Bronchial epithelial cell (primary cell): Measurements from ENCODE around the gene CACNA2D3. TPM values are rescaled to one million over a fixed set of nuclear protein-coding genes. Genes with fewer than 3 reads are reported as not detected.

Experiments used
- DNase-seq: peaks from one replicate; pipeline ENCODE4 v3.0.0-alpha.2; 2010; ENCODE audit warnings: low read depth
- FAIRE-seq: peaks from 2 replicates; lab custom pipeline; 2011; peaks lifted over from hg19 to GRCh38; lab: Jason Lieb, UNC
- H3K27me3 ChIP-seq: 2 replicates; pipeline ENCODE4 v1.5.1; 2011; ENCODE audit warnings: low read length; ENCODE audit not compliant: control insufficient read depth, insufficient read depth
- H3K36me3 ChIP-seq: 2 replicates; pipeline ENCODE4 v1.5.1; 2011; ENCODE audit warnings: low read length; ENCODE audit not compliant: control insufficient read depth, insufficient read depth
- H3K4me3 ChIP-seq: 2 replicates; pipeline ENCODE4 v1.5.1; 2011; ENCODE audit warnings: mild to moderate bottlenecking, low read depth, low read length, control low read depth
- total RNA-seq: library from RNA; depleted of rRNA; stranded (reverse); fragments of >200 nt; gene quantifications from 2 replicates; pipeline ENCODE4 v1.2.1, GENCODE V29; 2014
- TF ChIP-seq, protein P1 (sequence below): IDR thresholded peaks from 2 replicates; pipeline ENCODE4 v1.5.1; 2011; ENCODE audit warnings: mild to moderate bottlenecking, moderate library complexity, low read length, control low read depth, inconsistent platforms; ENCODE audit not compliant: insufficient read depth, severe bottlenecking

Gene CACNA2D3
- total RNA-seq, 1 donor from 2014 or later = not detected

DNA sequence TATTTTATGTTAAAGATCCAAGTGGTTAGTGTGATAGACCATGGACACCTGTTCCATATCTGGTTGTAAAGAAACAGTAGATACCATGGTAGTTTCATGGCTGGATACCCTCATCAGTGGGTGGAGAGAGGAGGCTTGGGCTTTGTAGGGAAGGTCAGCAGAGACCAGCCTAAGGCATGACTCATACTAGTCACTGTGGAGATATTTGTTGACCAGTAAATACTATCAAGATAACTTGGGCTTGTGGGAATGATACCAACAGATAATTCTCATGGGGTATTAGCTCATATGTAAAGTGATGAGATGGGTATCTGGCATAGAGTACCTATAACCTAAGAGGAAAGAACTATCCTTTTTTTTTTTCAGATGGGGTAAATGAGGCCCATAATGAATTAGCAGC, 354.5 kb downstream of the CACNA2D3 start:
- H3K4me3 ChIP-seq = no peak overlapping the region
- no peaks in the 10 kb centered on the region for H3K36me3 ChIP-seq
- DNase-seq (no peak), FAIRE-seq (no peak)
- H3K27me3 ChIP-seq = no peaks in the 10 kb centered on the region
- TF ChIP-seq, protein P1, sequence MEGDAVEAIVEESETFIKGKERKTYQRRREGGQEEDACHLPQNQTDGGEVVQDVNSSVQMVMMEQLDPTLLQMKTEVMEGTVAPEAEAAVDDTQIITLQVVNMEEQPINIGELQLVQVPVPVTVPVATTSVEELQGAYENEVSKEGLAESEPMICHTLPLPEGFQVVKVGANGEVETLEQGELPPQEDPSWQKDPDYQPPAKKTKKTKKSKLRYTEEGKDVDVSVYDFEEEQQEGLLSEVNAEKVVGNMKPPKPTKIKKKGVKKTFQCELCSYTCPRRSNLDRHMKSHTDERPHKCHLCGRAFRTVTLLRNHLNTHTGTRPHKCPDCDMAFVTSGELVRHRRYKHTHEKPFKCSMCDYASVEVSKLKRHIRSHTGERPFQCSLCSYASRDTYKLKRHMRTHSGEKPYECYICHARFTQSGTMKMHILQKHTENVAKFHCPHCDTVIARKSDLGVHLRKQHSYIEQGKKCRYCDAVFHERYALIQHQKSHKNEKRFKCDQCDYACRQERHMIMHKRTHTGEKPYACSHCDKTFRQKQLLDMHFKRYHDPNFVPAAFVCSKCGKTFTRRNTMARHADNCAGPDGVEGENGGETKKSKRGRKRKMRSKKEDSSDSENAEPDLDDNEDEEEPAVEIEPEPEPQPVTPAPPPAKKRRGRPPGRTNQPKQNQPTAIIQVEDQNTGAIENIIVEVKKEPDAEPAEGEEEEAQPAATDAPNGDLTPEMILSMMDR = no peak

DNA sequence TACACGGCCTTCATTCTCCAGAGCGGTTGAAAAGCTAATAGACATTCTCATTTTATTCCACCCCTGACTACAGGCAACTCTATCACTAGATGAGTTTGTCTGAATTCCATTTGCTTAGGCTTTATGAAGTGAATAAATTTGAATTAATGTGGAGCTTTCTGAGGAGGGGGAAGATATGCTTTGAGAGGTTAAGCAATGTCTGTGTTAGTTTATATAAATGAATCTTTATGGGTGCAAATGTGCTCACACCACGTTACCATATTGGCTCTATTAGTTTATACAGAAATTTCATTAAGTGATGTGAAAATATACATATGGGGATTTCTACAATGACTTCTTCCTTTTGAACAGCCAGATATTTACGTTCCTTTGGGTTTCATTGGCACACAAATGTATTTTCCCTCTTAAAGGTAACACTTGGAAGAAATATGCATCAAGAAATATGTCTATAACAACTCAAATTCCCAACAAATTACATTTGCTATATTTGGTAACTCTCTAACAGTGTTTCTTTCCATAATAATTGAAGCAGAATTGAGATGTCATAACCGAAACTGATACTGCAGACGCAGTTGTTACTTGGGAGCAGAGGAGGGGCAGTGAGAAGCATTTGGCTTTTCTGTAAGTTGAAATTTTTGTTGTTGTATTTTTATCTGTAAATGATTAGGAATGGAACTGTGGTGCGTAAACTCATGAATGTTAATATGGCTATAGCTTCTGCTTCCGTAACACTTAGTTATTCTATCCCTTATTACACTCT, 359.4 kb downstream of the CACNA2D3 start:
- DNase-seq (no peak), FAIRE-seq (no peak)
- Histone ChIP-seq H3K4me3 (no peak overlapping the region), H3K36me3 (no peaks in the 10 kb centered on the region), H3K27me3 (no peaks in the 10 kb centered on the region)
- TF ChIP-seq, protein P1 = no peak

DNA sequence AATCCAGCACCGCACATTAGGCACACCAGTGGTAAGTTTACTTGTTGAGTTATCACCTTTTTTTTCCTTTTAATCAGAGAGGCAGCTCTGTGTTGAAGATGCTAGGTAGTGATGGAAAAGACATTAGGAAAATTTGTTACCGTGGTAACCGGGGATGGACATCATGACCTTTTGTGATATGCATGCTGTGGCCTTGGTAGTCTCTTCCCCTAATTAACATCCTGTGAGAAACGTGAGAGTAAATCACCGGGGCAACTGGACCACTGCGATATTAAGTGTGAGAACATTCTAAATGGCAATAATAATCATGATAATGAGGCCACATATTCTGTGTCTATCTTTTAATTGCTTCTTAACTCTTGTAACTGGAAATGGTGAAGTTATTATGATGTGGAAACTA, 362.0 kb downstream of the CACNA2D3 start:
- no peaks in the 10 kb centered on the region for H3K36me3 ChIP-seq
- no peaks in the 10 kb centered on the region for H3K27me3 ChIP-seq
- no peak overlapping the region for H3K4me3 ChIP-seq
- FAIRE-seq = no peak
- TF ChIP-seq, protein P1 = no peak
- no peak for DNase-seq

DNA sequence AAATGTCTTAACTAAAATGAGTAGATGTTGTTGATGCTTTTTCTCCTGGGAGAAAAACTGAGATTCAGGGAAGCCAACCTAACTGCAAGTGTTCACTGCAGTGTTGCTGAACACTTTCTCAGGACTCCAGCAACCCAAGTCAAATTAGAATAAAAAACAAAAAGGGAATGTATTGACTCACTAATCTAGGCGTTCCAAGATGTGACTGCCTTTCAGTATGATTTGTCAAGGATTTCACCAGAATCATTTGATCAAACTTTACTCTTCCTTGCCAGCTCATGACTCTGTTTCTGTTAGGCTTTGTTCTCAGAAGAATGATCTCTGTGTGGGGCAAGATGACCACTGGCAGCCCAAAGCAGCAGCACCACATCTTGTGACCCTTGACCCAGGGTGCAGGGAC, 364.0 kb downstream of the CACNA2D3 start:
- TF ChIP-seq, protein P1 = no peak
- Histone ChIP-seq H3K36me3 (no peaks in the 10 kb centered on the region), H3K27me3 (no peaks in the 10 kb centered on the region), H3K4me3 (no peak overlapping the region)
- FAIRE-seq = no peak
- no peak for DNase-seq

DNA sequence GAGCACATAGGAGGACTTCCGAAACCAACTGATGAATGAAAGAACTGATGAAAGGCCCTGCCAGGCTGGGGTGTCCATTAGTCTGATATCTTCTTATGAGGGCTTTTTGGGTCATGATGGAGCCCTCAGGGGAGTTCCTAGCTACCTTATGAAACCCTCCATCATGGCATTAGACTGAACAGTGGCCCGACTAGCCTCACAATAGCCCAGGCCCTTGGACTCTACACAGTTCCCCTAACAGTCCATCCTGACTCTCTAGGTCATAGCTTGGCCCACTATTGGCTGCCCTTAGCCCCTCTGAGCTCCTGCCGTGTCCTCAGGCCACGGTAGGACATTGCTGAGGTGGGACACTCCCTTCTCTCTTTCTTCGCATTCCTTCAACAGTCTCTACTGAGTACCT, 365.9 kb downstream of the CACNA2D3 start:
- no peak for FAIRE-seq
- TF ChIP-seq, protein P1 = no peak

DNA sequence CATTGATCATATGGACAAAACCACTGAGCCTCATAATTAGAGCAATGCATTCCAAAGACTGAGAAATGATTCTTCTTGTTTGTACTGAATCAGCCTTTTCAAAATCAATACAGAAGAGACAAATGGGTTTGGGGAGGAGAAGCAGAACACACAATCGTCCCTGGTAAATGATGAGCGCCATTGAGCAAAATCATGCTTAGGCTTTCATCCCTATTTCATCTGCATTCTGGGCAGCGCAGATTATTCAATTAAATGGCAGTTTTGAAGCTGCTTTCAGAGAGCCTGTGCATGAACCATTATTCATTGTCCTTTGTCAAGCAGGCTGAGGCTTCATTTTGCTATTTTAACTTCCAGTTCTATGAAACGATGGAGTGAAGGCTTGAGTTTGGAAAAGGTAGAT, 371.9 kb downstream of the CACNA2D3 start:
- TF ChIP-seq, protein P1 = no peak
- H3K4me3 ChIP-seq = no peak overlapping the region
- FAIRE-seq (no peak), DNase-seq (no peak)
- no peaks in the 10 kb centered on the region for H3K36me3 ChIP-seq
- H3K27me3 ChIP-seq = no peaks in the 10 kb centered on the region

More for the DNA sequence above, 365.9 kb downstream of the CACNA2D3 start:
- no peak for DNase-seq
- Histone ChIP-seq H3K4me3 (no peak overlapping the region), H3K27me3 (no peaks in the 10 kb centered on the region), H3K36me3 (no peaks in the 10 kb centered on the region)
